CD4-positive, alpha-beta T cell treated with Interleukin-4 for 1 hour (primary cell): ENCODE results near the gene OR5H2.
"Not testable (repeated sequence)": the region's sequence is repeated elsewhere in the genome, so short reads cannot be mapped to it uniquely, and the experiment has no call there.

Source experiments
- DNase-seq, 2 donors: peaks; one replicate each; pipeline ENCODE4 v3.0.0-alpha.2; 2020 to 2022

Gene OR5H2

DNA sequence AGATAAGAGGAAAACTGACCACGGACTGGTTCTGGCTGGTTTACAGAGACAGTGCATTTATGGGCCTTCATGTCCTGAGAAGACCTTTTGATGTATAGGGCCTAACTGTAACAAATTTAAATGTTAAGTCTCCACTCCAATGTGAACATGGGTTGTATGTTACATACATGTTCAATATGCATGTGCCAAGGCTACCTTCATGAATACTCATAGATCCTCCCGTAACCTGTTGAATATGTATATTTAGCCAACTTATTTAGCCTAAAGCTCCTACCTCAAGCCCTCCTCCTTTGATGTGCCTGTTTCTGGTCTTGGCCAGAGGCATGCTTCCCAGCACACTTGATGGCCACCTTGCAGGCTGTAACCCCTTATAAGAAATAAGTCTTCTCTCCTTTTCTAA is at the start of gene OR5H2:
OR5H2 (plus strand) TSS at position 301 of the 400 bp plus-strand sequence. CDS start 398 bp downstream, outside the sequence.
- no peak for DNase-seq

GRCh38 chr3:98233468-98233867 is 48.8 kb upstream of the OR5H2 start:
- DNase-seq = no peak

GRCh38 chr3:98240131-98240530 is 42.2 kb upstream of the OR5H2 start:
- no peak for DNase-seq

- no peak for DNase-seq
Measured at GRCh38 chr3:98242155-98242554, 40.1 kb upstream of the OR5H2 start.

GRCh38 chr3:98243843-98244242 is 38.5 kb upstream of the OR5H2 start:
- DNase-seq = no peak

- DNase-seq = no peak
Measured at GRCh38 chr3:98246142-98246541, 36.2 kb upstream of the OR5H2 start.

- DNase-seq = not testable (repeated sequence)
Measured at GRCh38 chr3:98256026-98256425, 26.3 kb upstream of the OR5H2 start.

DNA sequence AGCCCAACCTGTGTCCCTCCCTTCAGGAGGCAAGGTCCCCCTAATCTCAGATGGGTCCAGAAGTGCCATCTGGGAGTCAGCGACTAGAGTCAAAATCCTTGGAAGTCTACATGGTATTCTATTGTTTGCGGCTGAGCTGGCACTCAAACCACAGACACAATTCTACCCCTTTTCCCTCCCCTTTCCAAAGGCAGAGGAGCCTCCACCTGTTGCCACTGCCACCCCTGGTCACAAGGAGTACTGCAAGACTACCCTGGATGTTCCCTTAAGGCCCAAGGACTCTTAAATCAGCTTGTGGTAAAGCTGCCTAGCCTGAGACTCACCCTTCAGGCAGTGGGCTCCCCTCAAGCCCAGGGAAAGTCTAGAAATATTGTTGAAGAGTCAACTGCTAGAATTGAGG is 22.6 kb upstream of the OR5H2 start:
- no peak for DNase-seq

DNA sequence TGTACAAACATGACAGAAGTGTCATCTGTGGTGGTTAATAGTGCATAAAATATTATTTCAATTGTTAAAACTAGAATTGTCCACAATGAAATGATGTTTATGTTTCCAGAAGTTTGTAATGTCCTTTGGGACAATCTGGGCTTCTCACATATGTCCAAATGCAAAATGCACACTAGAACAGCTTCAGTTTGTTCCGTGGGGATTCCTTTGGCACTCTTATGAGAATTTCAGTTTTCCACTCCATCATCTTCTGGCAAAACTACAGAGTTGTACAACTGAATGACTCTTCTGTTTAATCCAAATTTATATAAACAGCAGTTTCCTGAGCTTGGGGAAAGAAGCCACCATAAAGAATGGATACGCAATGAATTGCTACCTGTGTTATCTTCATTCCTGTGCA is 20.3 kb upstream of the OR5H2 start:
- no peak for DNase-seq

- no peak for DNase-seq
Measured at GRCh38 chr3:98263944-98264343, 18.4 kb upstream of the OR5H2 start, which contains the start of gene OR5H6. TSS of gene OR5H6 (plus strand) at chr3:98264244. CDS start at chr3:98264333, 89 bp downstream.

GRCh38 chr3:98269846-98270245 is 12.5 kb upstream of the OR5H2 start:
- no peak for DNase-seq

GRCh38 chr3:98272126-98272525 is 10.2 kb upstream of the OR5H2 start:
- no peak for DNase-seq

- no peak for DNase-seq
Measured at GRCh38 chr3:98274914-98275313, 7.4 kb upstream of the OR5H2 start.

DNA sequence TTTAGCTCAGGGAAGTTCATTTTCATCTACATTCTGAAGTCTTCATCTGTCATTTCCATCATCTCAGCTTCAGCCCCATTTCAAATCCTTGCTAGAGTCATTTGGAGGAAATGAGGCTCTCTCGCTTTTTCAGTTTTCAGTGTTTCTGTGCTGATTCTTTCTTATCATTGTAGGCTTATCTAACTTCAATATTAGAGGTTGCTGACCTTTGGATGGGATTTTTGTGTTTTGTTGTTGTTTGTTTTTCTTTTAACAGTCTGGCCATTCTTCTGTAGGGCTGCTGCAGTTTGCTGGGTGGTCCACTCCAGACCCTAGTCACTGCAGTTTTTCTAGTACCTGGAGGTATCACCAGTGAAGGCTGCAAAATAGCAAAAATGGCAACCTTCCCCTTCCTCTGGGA is 8.6 kb downstream of the OR5H2 start:
- no peak for DNase-seq

DNA sequence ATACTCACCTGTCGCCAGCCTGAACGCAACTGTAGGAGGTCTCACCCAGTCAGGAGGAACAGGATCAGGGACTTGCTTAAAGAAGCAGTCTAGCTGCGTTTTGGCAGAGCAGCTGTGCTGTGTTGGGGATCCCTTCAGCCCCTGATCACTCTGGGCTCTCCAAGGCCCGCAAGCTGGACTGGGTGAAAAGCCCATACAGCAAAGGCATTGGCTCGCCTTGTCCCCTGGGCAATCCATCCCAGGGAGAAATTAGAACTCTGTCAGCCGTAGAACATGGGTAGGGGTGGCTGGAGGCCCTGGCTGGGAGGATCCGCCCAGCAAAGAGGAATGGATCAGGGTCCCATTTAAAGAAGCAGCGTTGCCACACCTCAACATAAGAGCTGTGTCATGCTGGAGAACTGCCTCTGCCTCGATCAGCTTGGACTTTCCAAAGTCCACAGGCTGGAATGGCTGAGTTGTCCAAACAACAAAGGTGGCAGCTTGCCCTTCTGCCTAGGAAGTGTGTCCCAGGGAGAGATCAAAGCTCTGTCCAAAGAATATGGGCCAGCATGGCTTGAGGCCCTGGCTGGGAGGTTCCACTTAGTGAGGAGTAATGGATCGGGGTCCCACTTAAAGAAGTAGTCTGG is 9.1 kb downstream of the OR5H2 start:
- no peak for DNase-seq

- no peak for DNase-seq
Measured at GRCh38 chr3:98322101-98322500, 39.8 kb downstream of the OR5H2 start.

GRCh38 chr3:98322686-98323085 is 40.4 kb downstream of the OR5H2 start:
- no peak for DNase-seq

DNA sequence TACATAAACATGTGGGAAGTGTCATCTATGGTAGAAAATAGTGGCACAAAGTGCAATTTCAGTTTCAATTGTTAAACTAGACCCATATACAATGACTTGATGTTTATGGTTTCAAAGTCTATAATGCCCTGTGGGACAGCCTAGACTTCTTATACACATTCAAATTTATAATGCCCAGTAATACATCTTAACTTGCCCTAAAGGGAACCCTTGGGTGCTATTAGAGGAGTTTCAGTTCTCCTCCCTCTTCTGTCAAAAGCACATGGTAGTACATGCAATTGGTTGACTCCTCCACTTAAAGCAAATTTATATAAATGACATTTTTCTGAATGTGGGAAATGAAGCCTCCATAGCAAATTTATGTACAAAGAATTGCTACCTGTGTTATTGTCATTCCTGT is 41.1 kb downstream of the OR5H2 start:
- DNase-seq = no peak

DNA sequence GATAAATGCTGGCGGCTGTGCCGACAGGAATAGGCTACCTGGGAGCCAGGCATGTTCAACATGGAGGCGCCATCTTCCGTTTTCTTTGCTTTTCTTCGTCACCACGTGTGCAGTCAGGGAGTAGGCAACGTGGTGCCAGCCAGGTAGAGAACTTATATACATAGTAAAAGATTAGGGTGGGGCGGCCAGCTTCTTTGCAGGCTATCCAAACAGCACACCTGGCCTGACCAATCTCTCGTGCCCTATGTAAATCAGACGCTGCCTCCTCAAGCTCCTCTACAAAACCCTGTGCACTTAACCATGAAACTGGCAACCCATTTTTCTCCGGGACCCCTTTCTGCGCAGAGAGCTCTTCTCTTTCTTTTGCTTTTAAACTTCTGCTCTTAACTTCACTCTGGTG is 42.8 kb downstream of the OR5H2 start:
- no peak for DNase-seq

DNA sequence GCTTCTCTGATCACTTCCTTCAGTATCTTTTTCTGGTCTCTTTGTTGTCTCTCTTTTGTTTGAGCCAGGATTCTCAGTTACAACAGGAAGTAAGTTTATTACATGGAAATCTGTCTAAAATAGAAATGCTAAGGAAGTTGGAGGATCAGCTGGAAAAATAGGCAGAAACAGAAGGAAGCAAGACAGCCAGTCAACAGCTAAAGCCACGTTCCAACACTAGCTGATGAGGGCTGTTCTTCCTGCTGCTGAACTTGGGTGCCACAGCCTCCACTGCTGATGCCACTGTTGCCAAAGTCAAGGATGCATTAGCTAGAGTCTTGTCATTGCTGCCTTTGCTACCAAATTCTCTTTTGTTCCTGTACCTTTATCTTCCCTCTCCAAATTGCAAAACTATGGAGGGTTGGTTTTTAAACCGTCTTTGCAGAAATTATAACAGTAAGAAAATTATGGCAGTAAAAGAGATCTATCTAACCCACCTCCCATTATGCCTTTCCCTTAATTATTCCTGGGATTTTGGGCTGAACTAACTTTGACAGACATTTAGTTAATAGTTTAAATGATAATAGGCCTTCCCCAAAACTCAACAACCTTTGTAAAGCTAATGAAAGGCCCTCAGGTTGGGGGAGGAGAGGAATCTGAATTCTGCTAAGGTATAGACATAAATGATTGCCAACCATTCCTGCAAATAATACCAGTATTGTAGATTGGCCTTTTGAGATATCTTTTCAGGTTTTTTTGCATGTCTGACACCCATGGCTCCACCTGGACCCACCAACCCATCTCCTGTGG is 44.0 kb downstream of the OR5H2 start:
- no peak for DNase-seq

- DNase-seq = no peak
Measured at GRCh38 chr3:98326945-98327344, 44.6 kb downstream of the OR5H2 start.

DNA sequence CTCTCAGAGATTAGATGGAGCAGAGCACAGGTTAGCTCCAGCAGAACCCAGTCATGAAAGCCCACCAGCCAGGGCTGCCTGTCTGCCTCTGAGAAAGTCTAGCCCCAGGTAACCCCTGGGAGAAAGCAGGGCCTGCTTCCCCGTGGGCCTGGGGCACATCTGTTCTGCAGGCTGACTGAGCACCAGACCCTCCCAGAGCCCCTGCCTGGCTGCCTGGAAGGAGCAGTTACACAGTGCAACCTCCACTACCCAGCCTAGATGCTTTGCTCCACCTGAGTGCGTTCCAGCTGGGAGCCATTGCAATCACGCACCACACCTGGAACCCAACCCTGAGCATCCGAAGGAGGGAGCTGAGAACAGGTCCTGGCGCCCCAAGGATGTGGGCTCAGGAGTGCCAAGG is 46.6 kb downstream of the OR5H2 start:
- DNase-seq = no peak

DNA sequence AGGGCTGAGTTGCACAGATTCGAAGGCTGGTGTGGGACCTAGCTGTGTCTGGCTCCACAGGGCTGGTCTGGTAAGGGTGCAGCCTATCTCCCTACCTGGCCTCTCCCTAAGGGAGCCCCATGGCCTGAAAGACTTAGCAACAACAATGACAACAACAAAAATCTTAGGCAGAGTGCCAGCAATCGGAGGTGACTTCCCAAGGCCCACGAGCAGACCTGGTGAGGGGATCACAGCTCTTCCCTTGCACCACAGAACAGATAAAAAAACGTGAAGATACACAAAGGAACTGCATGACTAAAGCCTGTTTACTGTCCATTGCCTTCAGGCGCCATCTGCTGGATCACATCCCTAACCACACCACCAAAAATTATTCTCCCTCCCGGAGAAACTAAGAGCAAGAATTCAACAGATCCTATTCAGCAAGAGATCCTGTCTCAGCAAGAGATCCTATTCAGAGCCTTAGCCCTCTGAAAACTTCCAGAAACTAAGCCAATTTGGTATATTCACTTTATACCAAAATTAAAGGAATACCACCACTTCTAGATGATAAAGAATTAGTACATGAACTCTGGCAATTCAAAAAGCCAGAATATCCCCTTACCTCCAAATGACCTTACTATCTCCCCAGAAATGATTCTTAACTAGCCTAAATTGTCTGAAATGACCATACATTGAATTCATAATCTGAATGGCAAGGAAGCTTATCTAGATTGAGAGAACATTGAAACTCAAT is 47.3 kb downstream of the OR5H2 start:
- peak; percentile 26 to 55 for DNase-seq

- no peak for DNase-seq
Measured at GRCh38 chr3:98331329-98331728, 49.0 kb downstream of the OR5H2 start.
